Lower leg skin (tissue), 3 donors: ENCODE measurements around the gene CPTP.

Source experiments
- CTCF ChIP-seq, 3 donors: fragments of 450-650 bp; IDR thresholded peaks; one replicate each; pipeline ENCODE4 v1.5.1; 2016; ENCODE audit warnings: antibody characterized with exemption in 3 of 3, mild to moderate bottlenecking in 3 of 3, moderate library complexity in 2 of 3
- POLR2A ChIP-seq, 2 donors: fragments of 450-650 bp; IDR thresholded peaks; one replicate each; pipeline ENCODE4 v1.6.1; 2016 to 2017; ENCODE audit warnings: antibody characterized with exemption in 2 of 2, mild to moderate bottlenecking in 1 of 2, moderate library complexity in 1 of 2

- TF ChIP-seq CTCF (IDR thresholded peaks at IDR 0.05) (no peak), POLR2A (IDR thresholded peaks at IDR 0.05) (no peak)
These were observed 48.8 kb upstream of the CPTP start for GRCh38 chr1:1275836-1276235.
